ENCODE data around the gene OR9G4. TPM values are rescaled to one million over a fixed set of nuclear protein-coding genes. Genes with fewer than 3 reads are reported as not detected.

The OR9G4 gene
- total RNA-seq: not detected in 2 replicates

GRCh38 chr11:56748597-56748996 lies at the start of gene OR9G4:
OR9G4 (minus strand) TSS chr11:56748697; CDS start chr11:56743766, 4,931 bp downstream.

GRCh38 chr11:56698795-56699194 lies 49.7 kb downstream of the OR9G4 start, which contains the start of gene OR9G1:
OR9G1 (plus strand) TSS chr11:56699095; CDS start chr11:56700388, 1,293 bp downstream.

Other genes with a start within 250 kb of the OR9G4 start
- not detected in 2 replicates for gene OR5M11, start 205.4 kb downstream of the OR9G4 start, total RNA-seq
- not detected in 2 replicates for gene OR5M10, start 171.0 kb downstream of the OR9G4 start, total RNA-seq
- gene OR5M1, start 133.8 kb downstream of the OR9G4 start, total RNA-seq: not detected in 2 replicates
- gene OR5AP2, start 106.3 kb downstream of the OR9G4 start, total RNA-seq: not detected in 2 replicates
- not detected in 2 replicates for gene OR5AR1, start 85.0 kb downstream of the OR9G4 start, total RNA-seq
- gene OR9G1, start 49.6 kb downstream of the OR9G4 start, total RNA-seq: not detected in 2 replicates
- not detected in 2 replicates for gene OR5AK2, start 240.2 kb upstream of the OR9G4 start, total RNA-seq